H1 (cell line): Measurements from ENCODE around the gene PINK1. TPM values are rescaled to one million over a fixed set of nuclear protein-coding genes. Genes with fewer than 3 reads are reported as not detected.

Experiments
- BRCA1 ChIP-seq: IDR thresholded peaks from 2 replicates; pipeline ENCODE4 v1.6.1; 2012; ENCODE audit warnings: low read depth, low read length, improper control_type of control experiment
- EP300 ChIP-seq, 2 experiments: IDR thresholded peaks; 1 replicate in 1 of 2; 2 replicates in 1 of 2; pipeline ENCODE4 v1.6.1; 2011 to 2012; ENCODE audit warnings: low read depth in 2 of 2, low read length in 2 of 2, mild to moderate bottlenecking in 2 of 2, borderline replicate concordance in 1 of 2, inconsistent platforms in 1 of 2, moderate library complexity in 1 of 2
- EZH2 ChIP-seq: fragments of 200-600 bp; sonication (generic); IDR thresholded peaks from 2 replicates; pipeline ENCODE4 v1.7.1; 2012; ENCODE audit warnings: low read depth, mild to moderate bottlenecking, moderate library complexity, low read length, inconsistent platforms; ENCODE audit not compliant: severe bottlenecking
- SIX5 ChIP-seq: IDR thresholded peaks from 2 replicates; pipeline ENCODE4 v1.6.1; 2011; ENCODE audit warnings: mild to moderate bottlenecking, low read depth, low read length
- TAF7 ChIP-seq: optimal IDR thresholded peaks from 2 replicates; pipeline ENCODE3; 2011; ENCODE audit warnings: low read depth, mild to moderate bottlenecking, inconsistent platforms, low read length, moderate library complexity, borderline replicate concordance
- polyA plus RNA-seq, 7 experiments: library from polyadenylated mRNA; depleted of rRNA in 3 of 7; stranded (reverse) in 5 of 7; unstranded in 2 of 7; fragments of >200 nt in 5 of 7; fragments of 200-250 nt in 2 of 7; gene quantifications; 1 replicate in 5 of 7; 2 replicates in 1 of 7; 4 replicates in 1 of 7; pipeline versions ENCODE4 v1.2.1 to v1.2.3, GENCODE V29; 2011 to 2013; ENCODE audit warnings: missing spikeins in 2 of 7, mixed read lengths in 2 of 7
- total RNA-seq: library from RNA; stranded (reverse); fragmentation: NEBNext Ultra II Directional; extraction: Animal tissue kit (Norgen Biotek cat#: 25700); gene quantifications from 2 replicates; pipeline ENCODE4 v1.2.1, GENCODE V29; 2021
- TF ChIP-seq, protein P1 (sequence below): IDR thresholded peaks from 2 replicates; pipeline ENCODE4 v1.6.1; 2012; ENCODE audit warnings: inconsistent platforms
- TF ChIP-seq, protein P2 (sequence below): IDR thresholded peaks from 2 replicates; pipeline ENCODE4 v1.6.1; 2012; ENCODE audit warnings: low read length, inconsistent platforms

The PINK1 gene
- total and polyA plus RNA-seq, 2 of the 8 experiments (the other 6 are each of a cell fraction or from before 2014, with no cell fraction given): 16.1 to 19.3 TPM

DNA sequence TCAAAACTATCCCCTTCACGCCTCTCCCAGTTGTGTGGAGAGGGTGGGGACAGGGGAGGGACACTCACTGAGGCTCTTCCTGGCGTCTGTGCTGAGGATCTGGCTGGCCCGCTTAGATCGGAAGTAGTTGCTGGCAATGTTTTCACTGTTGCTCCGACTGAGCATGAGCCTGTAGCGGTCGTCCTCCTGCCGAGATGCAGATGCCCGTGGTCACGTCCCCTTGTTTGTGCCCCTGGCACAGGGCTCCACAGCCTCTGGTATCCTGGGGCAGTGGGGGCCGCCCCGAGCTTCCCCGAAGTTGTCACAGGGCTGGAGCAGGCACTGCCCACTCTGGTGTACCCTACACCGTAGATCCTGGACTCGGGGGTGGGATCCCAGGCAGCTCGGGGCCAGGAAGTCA, 32.9 kb downstream of the PINK1 start (continued):
- TF ChIP-seq TAF7: no peak
- TF ChIP-seq EZH2: no peak
- no peak for TF ChIP-seq EP300 (IDR thresholded peaks at IDR 0.05; ENCODE audit: borderline replicate concordance in 1 of 2, low read depth in 2 of 2, low read length in 2 of 2)
- TF ChIP-seq, protein P1, sequence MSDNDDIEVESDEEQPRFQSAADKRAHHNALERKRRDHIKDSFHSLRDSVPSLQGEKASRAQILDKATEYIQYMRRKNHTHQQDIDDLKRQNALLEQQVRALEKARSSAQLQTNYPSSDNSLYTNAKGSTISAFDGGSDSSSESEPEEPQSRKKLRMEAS: no peak
- no peak for TF ChIP-seq SIX5
- TF ChIP-seq BRCA1: no peak
- TF ChIP-seq, protein P2, sequence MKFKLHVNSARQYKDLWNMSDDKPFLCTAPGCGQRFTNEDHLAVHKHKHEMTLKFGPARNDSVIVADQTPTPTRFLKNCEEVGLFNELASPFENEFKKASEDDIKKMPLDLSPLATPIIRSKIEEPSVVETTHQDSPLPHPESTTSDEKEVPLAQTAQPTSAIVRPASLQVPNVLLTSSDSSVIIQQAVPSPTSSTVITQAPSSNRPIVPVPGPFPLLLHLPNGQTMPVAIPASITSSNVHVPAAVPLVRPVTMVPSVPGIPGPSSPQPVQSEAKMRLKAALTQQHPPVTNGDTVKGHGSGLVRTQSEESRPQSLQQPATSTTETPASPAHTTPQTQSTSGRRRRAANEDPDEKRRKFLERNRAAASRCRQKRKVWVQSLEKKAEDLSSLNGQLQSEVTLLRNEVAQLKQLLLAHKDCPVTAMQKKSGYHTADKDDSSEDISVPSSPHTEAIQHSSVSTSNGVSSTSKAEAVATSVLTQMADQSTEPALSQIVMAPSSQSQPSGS: no peak
